HepG2 (cell line): Measurements from ENCODE around the gene MPV17L. TPM values are rescaled to one million over a fixed set of nuclear protein-coding genes. Genes with fewer than 3 reads are reported as not detected.

Source experiments
- FLYWCH1 ChIP-seq: sonication (generic); formaldehyde crosslinking; IDR thresholded peaks from 2 replicates; pipeline ENCODE4 v1.8.1; 2023; ENCODE audit warnings: mild to moderate bottlenecking, missing genetic modification reagents
- HDAC2 ChIP-seq: sonication (generic); formaldehyde crosslinking; IDR thresholded peaks from 2 replicates; pipeline ENCODE4 v1.4.0; 2020; ENCODE audit warnings: missing genetic modification reagents
- KDM2A ChIP-seq: sonication (generic); formaldehyde crosslinking; IDR thresholded peaks from 2 replicates; pipeline ENCODE4 v1.4.0; 2020; ENCODE audit warnings: low read depth, missing genetic modification reagents, borderline replicate concordance
- NCOA2 ChIP-seq: sonication (generic); formaldehyde crosslinking; IDR thresholded peaks from 2 replicates; pipeline ENCODE4 v1.8.0; 2022; ENCODE audit warnings: inconsistent platforms
- PITX1 ChIP-seq: sonication (generic); formaldehyde crosslinking; IDR thresholded peaks from 2 replicates; pipeline ENCODE4 v1.5.1; 2020; ENCODE audit warnings: mild to moderate bottlenecking, missing genetic modification reagents
- SMAD3 ChIP-seq: sonication (generic); formaldehyde crosslinking; IDR thresholded peaks from 2 replicates; pipeline ENCODE4 v1.4.0; 2020; ENCODE audit warnings: missing genetic modification reagents
- ZBTB40 ChIP-seq, 2 experiments: fragments of 450-650 bp in 1 of 2; sonication (generic) in 1 of 2; formaldehyde crosslinking in 1 of 2; IDR thresholded peaks; 2 replicates each; pipeline versions ENCODE4 v1.6.1 to v1.8.0; 2016 to 2022; ENCODE audit warnings: antibody characterized with exemption in 1 of 2, mild to moderate bottlenecking in 1 of 2, missing genetic modification reagents in 1 of 2
- ZKSCAN8 ChIP-seq: IDR thresholded peaks from 2 replicates; pipeline ENCODE4 v1.6.1; 2016; ENCODE audit warnings: borderline replicate concordance, missing genetic modification reagents, missing compliant biosample characterization
- ZNF512B ChIP-seq: sonication (generic); formaldehyde crosslinking; IDR thresholded peaks from 2 replicates; pipeline ENCODE4 v1.5.1; 2020; ENCODE audit warnings: missing genetic modification reagents, mild to moderate bottlenecking, borderline replicate concordance
- ZNF768 ChIP-seq: sonication (generic); formaldehyde crosslinking; IDR thresholded peaks from 2 replicates; pipeline ENCODE4 v1.4.0; 2020; ENCODE audit warnings: missing genetic modification reagents
- polyA plus RNA-seq, 8 experiments: library from polyadenylated mRNA; depleted of rRNA in 3 of 8; stranded (reverse) in 7 of 8; unstranded in 1 of 8; fragments of >200 nt; fragmentation: Illumina TruSeq in 4 of 8; extraction: Trizol in 4 of 8; gene quantifications; 2 replicates each; pipeline versions ENCODE4 v1.2.1 to v1.2.3, GENCODE V29; 2011 to 2016; ENCODE audit warnings: low read depth in 4 of 8, missing spikeins in 1 of 8, mixed read lengths in 1 of 8; ENCODE audit not compliant: insufficient read depth in 1 of 8
- total RNA-seq, 5 experiments: library from RNA; depleted of rRNA; stranded (reverse); fragments of >200 nt; fragmentation: Illumina TruSeq; extraction: Trizol; gene quantifications; 2 replicates each; pipeline ENCODE4 v1.2.3, GENCODE V29; 2016; ENCODE audit warnings: low read depth in 1 of 5
- TF ChIP-seq, protein P1 (sequence below): IDR thresholded peaks from 2 replicates; pipeline ENCODE4 v1.6.1; 2016; ENCODE audit warnings: mild to moderate bottlenecking, missing biosample characterization, missing genetic modification reagents

Gene MPV17L
- total and polyA plus RNA-seq, 2 of the 13 experiments (the other 11 are each of a cell fraction or from before 2014, with no cell fraction given): 34.7 to 63.8 TPM

DNA sequence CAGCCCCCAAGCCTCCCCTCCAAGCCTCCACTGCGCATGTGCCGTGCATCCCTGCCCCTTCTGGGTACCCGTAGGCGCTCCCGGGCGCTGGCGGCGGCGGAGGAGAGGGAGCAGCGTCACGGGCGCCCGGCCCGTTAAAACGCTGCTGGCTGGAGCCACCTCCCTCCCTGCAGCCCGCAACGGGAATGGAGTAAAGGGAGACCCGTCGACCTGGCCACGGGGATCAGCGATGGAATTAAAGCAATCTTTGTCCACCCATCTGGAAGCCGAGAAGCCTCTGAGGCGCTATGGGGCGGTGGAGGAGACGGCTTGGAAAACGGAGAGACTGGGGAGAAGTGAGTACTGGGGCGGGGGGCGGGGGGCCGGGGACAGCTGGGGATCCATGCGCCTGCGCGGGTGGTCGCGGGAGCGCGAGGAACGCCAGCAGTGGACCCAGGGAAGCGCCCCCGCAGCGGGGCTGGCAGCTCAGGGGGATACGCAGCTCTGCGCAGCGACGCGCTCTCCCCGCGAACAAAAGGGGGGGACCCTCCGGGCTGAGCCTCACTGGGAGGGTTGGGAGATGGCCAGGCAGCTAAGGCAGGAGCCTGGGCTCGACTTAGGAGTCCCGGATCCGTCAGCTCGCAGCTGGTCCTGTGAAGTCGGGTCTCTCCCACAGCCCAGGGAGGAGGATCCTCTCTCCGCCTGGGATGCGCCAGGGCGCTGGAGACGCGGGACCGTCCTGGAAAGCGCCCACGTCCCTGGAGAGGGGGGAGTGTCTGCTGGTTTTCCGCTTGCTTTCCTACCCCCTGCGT is 39.1 kb downstream of the MPV17L start, which contains the start of gene BMERB1 (continued):
- no peak for TF ChIP-seq ZBTB40 (IDR thresholded peaks at IDR 0.05)
- TF ChIP-seq ZBTB40 (CRISPR knock-in tag; IDR thresholded peaks at IDR 0.05): 0 out of 2 replicates have a peak, but pooled peaks have one; percentile 15
- TF ChIP-seq KDM2A (CRISPR knock-in tag): peak; percentile 10; the same call in 1 of the 2 replicates
- TF ChIP-seq FLYWCH1 (CRISPR knock-in tag): no peak
- no peak for TF ChIP-seq SMAD3 (CRISPR knock-in tag)
- peak; percentile 15; the same call in 1 of the 2 replicates for TF ChIP-seq ZNF768 (CRISPR knock-in tag)
- TF ChIP-seq, protein P1, sequence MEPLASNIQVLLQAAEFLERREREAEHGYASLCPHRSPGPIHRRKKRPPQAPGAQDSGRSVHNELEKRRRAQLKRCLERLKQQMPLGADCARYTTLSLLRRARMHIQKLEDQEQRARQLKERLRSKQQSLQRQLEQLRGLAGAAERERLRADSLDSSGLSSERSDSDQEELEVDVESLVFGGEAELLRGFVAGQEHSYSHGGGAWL (CRISPR knock-in tag): 0 out of 2 replicates have a peak, but pooled peaks have one; percentile 7
- TF ChIP-seq PITX1: 0 out of 2 replicates have a peak, but pooled peaks have one; percentile 8
- TF ChIP-seq ZKSCAN8: no peak
- TF ChIP-seq HDAC2 (CRISPR knock-in tag): no peak; the same call in 1 of the 2 replicates
- TF ChIP-seq ZNF512B (CRISPR knock-in tag): peak; percentile 73; the same call in 1 of the 2 replicates
- no peak for TF ChIP-seq NCOA2
- TF ChIP-seq, all 625 proteins: peak for 22
